Measurements from ENCODE around the gene PPP2R5E.

GRCh38 chr14:63387711-63388110, 155.5 kb downstream of the PPP2R5E start:
- no peak for TF ChIP-seq TAF1 (IDR thresholded peaks at IDR 0.05; ENCODE audit: low read depth, low read length)
- TF ChIP-seq SIX5 (IDR thresholded peaks at IDR 0.05; ENCODE audit: low read depth, low read length), result no peak
- TF ChIP-seq CTCF (IDR thresholded peaks at IDR 0.05; ENCODE audit: control extremely low read depth in 1 of 3, insufficient read depth in 1 of 3, low read depth in 1 of 3, low read length in 3 of 3), result no peak
- TF ChIP-seq EZH2 (IDR thresholded peaks at IDR 0.05; ENCODE audit: low read depth, low read length, severe bottlenecking), result no peak
- TF ChIP-seq TCF12 (IDR thresholded peaks at IDR 0.05; ENCODE audit: low read depth, low read length), result no peak
- TF ChIP-seq POLR2A (IDR thresholded peaks at IDR 0.05; ENCODE audit: control extremely low read depth in 1 of 2, low read depth in 2 of 2, low read length in 2 of 2), result no peak
- TF ChIP-seq TBP (IDR thresholded peaks at IDR 0.05; ENCODE audit: low read depth, low read length), result no peak
- TF ChIP-seq CBX8 (IDR thresholded peaks at IDR 0.05; ENCODE audit: borderline replicate concordance, low read depth, low read length), result no peak

All from H1 (cell line).